Measurements from ENCODE around the gene CRYBG2. TPM values are rescaled to one million over a fixed set of nuclear protein-coding genes. Genes with fewer than 3 reads are reported as not detected.

Gene CRYBG2
- total and polyA plus RNA-seq, 3 donors from 2014 or later, result 4.9 to 12.9 (median 5.6) TPM

- H3K27ac ChIP-seq, result peak overlapping the region; percentile 63 to 89
- peak; percentile 91 for DNase-seq
- intact Hi-C loops (cut with DNase I; ENCODE audit: low total_unique reads), result loop anchor here (10.0 kb wide), 1 partner anchor 49 kb away; no protein-coding TSS in a partner anchor
- H3K36me3 ChIP-seq (ENCODE audit: low read depth, missing control alignments), result no peaks in the 10 kb centered on the region
- 30 to 45% methylated on average over 3 of the region's 3 CpGs for WGBS, 2 donors
- no peaks in the 10 kb centered on the region for H3K27me3 ChIP-seq
- H3K4me3 ChIP-seq, result no peak overlapping the region
- no peaks in the 10 kb centered on the region for H3K9me3 ChIP-seq
- TF ChIP-seq CTCF (IDR thresholded peaks at IDR 0.05) (peak; percentile 84 to 88 (median 87)), POLR2A (IDR thresholded peaks at IDR 0.05) (no peak)
- H3K4me1 ChIP-seq, result peaks cover 27% of the 10 kb centered on the region
These were observed 78.1 kb downstream of the CRYBG2 start for GRCh38 chr1:26275580-26276431.

GRCh38 chr1:26274801-26275425 is 79.0 kb downstream of the CRYBG2 start:
- intact Hi-C loops (cut with DNase I; ENCODE audit: low total_unique reads), result loop anchor here (10.0 kb wide), 1 partner anchor 50 kb away; no protein-coding TSS in a partner anchor
- Histone ChIP-seq H3K27me3 (no peaks in the 10 kb centered on the region), H3K4me1 (peaks cover 22% of the 10 kb centered on the region), H3K4me3 (no peak overlapping the region), H3K36me3 (ENCODE audit: low read depth, missing control alignments) (no peaks in the 10 kb centered on the region), H3K9me3 (no peaks in the 10 kb centered on the region), H3K27ac (peak overlapping the region; percentile 63 to 89)
- TF ChIP-seq CTCF (IDR thresholded peaks at IDR 0.05), result no peak
- TF ChIP-seq POLR2A (IDR thresholded peaks at IDR 0.05), result no peak
- no peak for DNase-seq
- 84 to 93% methylated on average over 11 of the region's 11 CpGs for WGBS, 2 donors

Other genes starting within 250 kb of the CRYBG2 start
- gene PDIK1L, start 242.3 kb downstream of the CRYBG2 start, total RNA-seq, result 10 to 100 TPM in 1 of 2 donors, 1 to 10 TPM in 1; 9.9 to 11.7 TPM
- 7.0 TPM for gene PDIK1L, start 242.3 kb downstream of the CRYBG2 start, polyA plus RNA-seq (ENCODE audit: insufficient read depth, low read depth, low replicate concordance)
- gene FAM110D, start 195.1 kb downstream of the CRYBG2 start, total RNA-seq, result 1 to 10 TPM; 1.8 to 3.2 TPM
- 1.3 TPM for gene FAM110D, start 195.1 kb downstream of the CRYBG2 start, polyA plus RNA-seq (ENCODE audit: insufficient read depth, low read depth, low replicate concordance)
- not detected for gene C1orf232, start 185.2 kb downstream of the CRYBG2 start, total RNA-seq
- gene C1orf232, start 185.2 kb downstream of the CRYBG2 start, polyA plus RNA-seq (ENCODE audit: insufficient read depth, low read depth, low replicate concordance), result not detected
- 10 to 100 TPM; 37.3 to 56.7 TPM for gene ZNF593, start 184.2 kb downstream of the CRYBG2 start, total RNA-seq
- gene ZNF593, start 184.2 kb downstream of the CRYBG2 start, polyA plus RNA-seq (ENCODE audit: insufficient read depth, low read depth, low replicate concordance), result 22.8 TPM
- gene ZNF593OS, start 182.3 kb downstream of the CRYBG2 start, total RNA-seq, result 1 to 10 TPM in 1 of 2 donors, not detected in 1; 1.7 TPM
- gene ZNF593OS, start 182.3 kb downstream of the CRYBG2 start, polyA plus RNA-seq (ENCODE audit: insufficient read depth, low read depth, low replicate concordance), result 0.62 TPM
- gene CNKSR1, start 176.6 kb downstream of the CRYBG2 start, total RNA-seq, result 1 to 10 TPM; 7.6 to 9.6 TPM
- 2.7 TPM for gene CNKSR1, start 176.6 kb downstream of the CRYBG2 start, polyA plus RNA-seq (ENCODE audit: insufficient read depth, low read depth, low replicate concordance)
- gene CATSPER4, start 163.5 kb downstream of the CRYBG2 start, total RNA-seq, result 1 to 10 TPM; 4.9 to 8.2 TPM
- 13.2 TPM for gene CATSPER4, start 163.5 kb downstream of the CRYBG2 start, polyA plus RNA-seq (ENCODE audit: insufficient read depth, low read depth, low replicate concordance)
- 10 to 100 TPM; 52.1 to 61.8 TPM for gene CEP85, start 119.9 kb downstream of the CRYBG2 start, total RNA-seq
- gene CEP85, start 119.9 kb downstream of the CRYBG2 start, polyA plus RNA-seq (ENCODE audit: insufficient read depth, low read depth, low replicate concordance), result 82.5 TPM
- gene SH3BGRL3, start 74.0 kb downstream of the CRYBG2 start, total RNA-seq, result 10 to 100 TPM; 24.4 to 25.4 TPM
- gene SH3BGRL3, start 74.0 kb downstream of the CRYBG2 start, polyA plus RNA-seq (ENCODE audit: insufficient read depth, low read depth, low replicate concordance), result 76.6 TPM
- 10 to 100 TPM; 39.7 to 51.7 TPM for gene UBXN11, start 47.5 kb downstream of the CRYBG2 start, total RNA-seq
- 65.9 TPM for gene UBXN11, start 47.5 kb downstream of the CRYBG2 start, polyA plus RNA-seq (ENCODE audit: insufficient read depth, low read depth, low replicate concordance)
- gene CD52, start 36.2 kb downstream of the CRYBG2 start, total RNA-seq, result 1 to 10 TPM in 1 of 2 donors, not detected in 1; 3.0 TPM
- 23.8 TPM for gene CD52, start 36.2 kb downstream of the CRYBG2 start, polyA plus RNA-seq (ENCODE audit: insufficient read depth, low read depth, low replicate concordance)
- gene ZNF683, start 18.6 kb upstream of the CRYBG2 start, total RNA-seq, result 10 to 100 TPM; 22.9 to 63.9 TPM
- 87.5 TPM for gene ZNF683, start 18.6 kb upstream of the CRYBG2 start, polyA plus RNA-seq (ENCODE audit: insufficient read depth, low read depth, low replicate concordance)
- gene LIN28A, start 56.7 kb upstream of the CRYBG2 start, total RNA-seq, result 1 to 10 TPM; 1.5 to 3.9 TPM
- gene LIN28A, start 56.7 kb upstream of the CRYBG2 start, polyA plus RNA-seq (ENCODE audit: insufficient read depth, low read depth, low replicate concordance), result 3.6 TPM
- 10 to 100 TPM; 54.8 to 60.7 TPM for gene DHDDS, start 78.2 kb upstream of the CRYBG2 start, total RNA-seq
- 31.5 TPM for gene DHDDS, start 78.2 kb upstream of the CRYBG2 start, polyA plus RNA-seq (ENCODE audit: insufficient read depth, low read depth, low replicate concordance)
- gene HMGN2, start 118.3 kb upstream of the CRYBG2 start, total RNA-seq, result 100 to 1,000 TPM; 244 to 285 TPM
- 392 TPM for gene HMGN2, start 118.3 kb upstream of the CRYBG2 start, polyA plus RNA-seq (ENCODE audit: insufficient read depth, low read depth, low replicate concordance)
- gene RPS6KA1, start 175.6 kb upstream of the CRYBG2 start, total RNA-seq, result 10 to 100 TPM; 14.9 to 24.2 TPM
- 15.6 TPM for gene RPS6KA1, start 175.6 kb upstream of the CRYBG2 start, polyA plus RNA-seq (ENCODE audit: insufficient read depth, low read depth, low replicate concordance)

Measured in testis (tissue), 3 donors.